ENCODE measurements around the gene LRMDA. TPM values are rescaled to one million over a fixed set of nuclear protein-coding genes. Genes with fewer than 3 reads are reported as not detected.

LRMDA gene
- total RNA-seq, 1 donor from 2014 or later, result 18.7 TPM

- no peak for DNase-seq (ENCODE audit: low read depth)
- H3K27me3 ChIP-seq (ENCODE audit: control insufficient read depth, insufficient read depth, low read length), result no peaks in the 10 kb centered on the region
- TF ChIP-seq CTCF (IDR thresholded peaks at IDR 0.05; ENCODE audit: insufficient read depth, low read length, poor library complexity, severe bottlenecking), result no peak
- no peaks in the 10 kb centered on the region for H3K36me3 ChIP-seq (ENCODE audit: control insufficient read depth, insufficient read depth, low read length)
- no peak overlapping the region for H3K4me3 ChIP-seq (ENCODE audit: low read depth, low read length)
Measured at GRCh38 chr10:76393875-76394706, 962.7 kb downstream of the LRMDA start.

- Histone ChIP-seq H3K27me3 (ENCODE audit: control insufficient read depth, insufficient read depth, low read length) (no peaks in the 10 kb centered on the region), H3K4me3 (ENCODE audit: low read depth, low read length) (no peak overlapping the region), H3K36me3 (ENCODE audit: control insufficient read depth, insufficient read depth, low read length) (no peaks in the 10 kb centered on the region)
- TF ChIP-seq CTCF (IDR thresholded peaks at IDR 0.05; ENCODE audit: insufficient read depth, low read length, poor library complexity, severe bottlenecking), result no peak
- no peak for DNase-seq (ENCODE audit: low read depth)
Measured at GRCh38 chr10:76394707-76395042, 963.3 kb downstream of the LRMDA start.

GRCh38 chr10:76395251-76395650 lies 963.8 kb downstream of the LRMDA start:
- Histone ChIP-seq H3K27me3 (ENCODE audit: control insufficient read depth, insufficient read depth, low read length) (no peaks in the 10 kb centered on the region), H3K36me3 (ENCODE audit: control insufficient read depth, insufficient read depth, low read length) (no peaks in the 10 kb centered on the region), H3K4me3 (ENCODE audit: low read depth, low read length) (no peak overlapping the region)
- no peak for TF ChIP-seq CTCF (IDR thresholded peaks at IDR 0.05; ENCODE audit: insufficient read depth, low read length, poor library complexity, severe bottlenecking)
- no peak for DNase-seq (ENCODE audit: low read depth)

- DNase-seq (ENCODE audit: low read depth), result no peak
- TF ChIP-seq CTCF (IDR thresholded peaks at IDR 0.05; ENCODE audit: insufficient read depth, low read length, poor library complexity, severe bottlenecking), result no peak
- no peaks in the 10 kb centered on the region for H3K27me3 ChIP-seq (ENCODE audit: control insufficient read depth, insufficient read depth, low read length)
- no peaks in the 10 kb centered on the region for H3K36me3 ChIP-seq (ENCODE audit: control insufficient read depth, insufficient read depth, low read length)
- no peak overlapping the region for H3K4me3 ChIP-seq (ENCODE audit: low read depth, low read length)
Measured at GRCh38 chr10:76396134-76396533, 964.7 kb downstream of the LRMDA start.

- H3K27me3 ChIP-seq (ENCODE audit: control insufficient read depth, insufficient read depth, low read length), result no peaks in the 10 kb centered on the region
- no peak for TF ChIP-seq CTCF (IDR thresholded peaks at IDR 0.05; ENCODE audit: insufficient read depth, low read length, poor library complexity, severe bottlenecking)
- H3K36me3 ChIP-seq (ENCODE audit: control insufficient read depth, insufficient read depth, low read length), result no peaks in the 10 kb centered on the region
- H3K4me3 ChIP-seq (ENCODE audit: low read depth, low read length), result no peak overlapping the region
- no peak for DNase-seq (ENCODE audit: low read depth)
Measured at GRCh38 chr10:76397181-76398042, 966.0 kb downstream of the LRMDA start.
